IPS-18a (cell line): Measurements from ENCODE around the gene PEPD.

ENCODE experiments used
- H3K27ac ChIP-seq: one replicate; pipeline ENCODE4 v1.5.1; 2013; ENCODE audit warnings: low read length
- H3K27me3 ChIP-seq: one replicate; pipeline ENCODE4 v1.6.1; 2013; ENCODE audit warnings: mild to moderate bottlenecking, low read length; ENCODE audit not compliant: control insufficient read depth, insufficient read depth
- H3K36me3 ChIP-seq: one replicate; pipeline ENCODE4 v1.6.1; 2013; ENCODE audit warnings: low read depth, low read length; ENCODE audit not compliant: control insufficient read depth
- H3K4me1 ChIP-seq: one replicate; pipeline ENCODE4 v1.6.1; 2013; ENCODE audit warnings: low read depth, low read length; ENCODE audit not compliant: control insufficient read depth
- H3K4me3 ChIP-seq: one replicate; pipeline ENCODE4 v1.5.1; 2013; ENCODE audit warnings: low read length
- H3K9ac ChIP-seq: one replicate; pipeline ENCODE4 v1.6.1; 2013; ENCODE audit warnings: mild to moderate bottlenecking, low read length, moderate library complexity
- H3K9me3 ChIP-seq: one replicate; pipeline ENCODE4 v1.6.1; 2013; ENCODE audit warnings: low read depth, low read length; ENCODE audit not compliant: control insufficient read depth

Gene PEPD

GRCh38 chr19:33390101-33390907 is 131.3 kb downstream of the PEPD start:
- H3K4me1 ChIP-seq, result no peaks in the 10 kb centered on the region
- H3K27ac ChIP-seq, result no peak overlapping the region
- no peaks in the 10 kb centered on the region for H3K27me3 ChIP-seq
- H3K4me3 ChIP-seq, result no peak overlapping the region
- H3K9me3 ChIP-seq, result no peaks in the 10 kb centered on the region
- H3K9ac ChIP-seq, result no peak overlapping the region
- peaks cover 8% of the 10 kb centered on the region for H3K36me3 ChIP-seq

GRCh38 chr19:33389421-33390100 is 132.0 kb downstream of the PEPD start:
- no peak overlapping the region for H3K27ac ChIP-seq
- H3K4me3 ChIP-seq, result no peak overlapping the region
- no peak overlapping the region for H3K9ac ChIP-seq
- H3K27me3 ChIP-seq, result no peaks in the 10 kb centered on the region
- no peaks in the 10 kb centered on the region for H3K4me1 ChIP-seq
- peaks cover 8% of the 10 kb centered on the region for H3K36me3 ChIP-seq
- H3K9me3 ChIP-seq, result no peaks in the 10 kb centered on the region

- Histone ChIP-seq H3K4me1 (no peaks in the 10 kb centered on the region), H3K27me3 (no peaks in the 10 kb centered on the region), H3K4me3 (no peak overlapping the region), H3K27ac (no peak overlapping the region), H3K9me3 (no peaks in the 10 kb centered on the region), H3K36me3 (peaks cover 8% of the 10 kb centered on the region), H3K9ac (no peak overlapping the region)
Observed at GRCh38 chr19:33388725-33389420, 132.7 kb downstream of the PEPD start.

GRCh38 chr19:33388231-33388724 is 133.3 kb downstream of the PEPD start:
- Histone ChIP-seq H3K27ac (no peak overlapping the region), H3K27me3 (no peaks in the 10 kb centered on the region), H3K4me1 (no peaks in the 10 kb centered on the region), H3K4me3 (no peak overlapping the region), H3K9me3 (no peaks in the 10 kb centered on the region), H3K9ac (no peak overlapping the region), H3K36me3 (peaks cover 8% of the 10 kb centered on the region)

GRCh38 chr19:33387351-33388230 is 134.0 kb downstream of the PEPD start:
- Histone ChIP-seq H3K9ac (no peak overlapping the region), H3K36me3 (peaks cover 8% of the 10 kb centered on the region)

GRCh38 chr19:33386361-33386858 is 135.2 kb downstream of the PEPD start:
- Histone ChIP-seq H3K4me3 (no peak overlapping the region), H3K9ac (no peak overlapping the region), H3K27me3 (no peaks in the 10 kb centered on the region), H3K9me3 (no peaks in the 10 kb centered on the region), H3K27ac (no peak overlapping the region), H3K36me3 (peaks cover 8% of the 10 kb centered on the region), H3K4me1 (no peaks in the 10 kb centered on the region)

More at GRCh38 chr19:33387351-33388230, 134.0 kb downstream of the PEPD start:
- H3K4me1 ChIP-seq, result no peaks in the 10 kb centered on the region
- no peak overlapping the region for H3K27ac ChIP-seq
- H3K9me3 ChIP-seq, result no peaks in the 10 kb centered on the region
- no peak overlapping the region for H3K4me3 ChIP-seq
- H3K27me3 ChIP-seq, result no peaks in the 10 kb centered on the region

GRCh38 chr19:33385956-33386355 is 135.6 kb downstream of the PEPD start:
- H3K9ac ChIP-seq, result no peak overlapping the region
- no peak overlapping the region for H3K27ac ChIP-seq
- H3K4me3 ChIP-seq, result no peak overlapping the region
- H3K9me3 ChIP-seq, result no peaks in the 10 kb centered on the region
- H3K27me3 ChIP-seq, result no peaks in the 10 kb centered on the region
- no peaks in the 10 kb centered on the region for H3K4me1 ChIP-seq
- peaks cover 8% of the 10 kb centered on the region for H3K36me3 ChIP-seq

GRCh38 chr19:33384983-33385382 is 136.6 kb downstream of the PEPD start:
- Histone ChIP-seq H3K4me1 (no peaks in the 10 kb centered on the region), H3K4me3 (no peak overlapping the region), H3K27me3 (no peaks in the 10 kb centered on the region), H3K9me3 (no peaks in the 10 kb centered on the region), H3K9ac (no peak overlapping the region), H3K36me3 (peaks cover 10% of the 10 kb centered on the region), H3K27ac (no peak overlapping the region)

- no peaks in the 10 kb centered on the region for H3K27me3 ChIP-seq
- H3K9ac ChIP-seq, result no peak overlapping the region
- H3K4me3 ChIP-seq, result no peak overlapping the region
- no peak overlapping the region for H3K27ac ChIP-seq
- no peaks in the 10 kb centered on the region for H3K9me3 ChIP-seq
- peaks cover under 1% of the 10 kb centered on the region for H3K4me1 ChIP-seq
- H3K36me3 ChIP-seq, result peaks cover 17% of the 10 kb centered on the region
Observed at GRCh38 chr19:33383720-33384292, 137.8 kb downstream of the PEPD start.

GRCh38 chr19:33382982-33383381 is 138.6 kb downstream of the PEPD start:
- Histone ChIP-seq H3K36me3 (peaks cover 17% of the 10 kb centered on the region), H3K27ac (no peak overlapping the region)

More at GRCh38 chr19:33382982-33383381, 138.6 kb downstream of the PEPD start:
- Histone ChIP-seq H3K9me3 (no peaks in the 10 kb centered on the region), H3K4me1 (peaks cover 8% of the 10 kb centered on the region), H3K27me3 (no peaks in the 10 kb centered on the region), H3K9ac (no peak overlapping the region), H3K4me3 (no peak overlapping the region)
